Measurements from ENCODE around the gene NFASC. TPM values are rescaled to one million over a fixed set of nuclear protein-coding genes. Genes with fewer than 3 reads are reported as not detected.

The NFASC gene
- total and polyA plus RNA-seq, 4 donors, result 0.23 to 5.4 (median 1.9) TPM

- H3K4me3 ChIP-seq (ENCODE audit: low read depth in 1 of 3, low read length in 3 of 3), result no peak overlapping the region
- TF ChIP-seq NR2F2 (IDR thresholded peaks at IDR 0.05) (no peak), SP1 (IDR thresholded peaks at IDR 0.05) (no peak), CTCF (IDR thresholded peaks at IDR 0.05; ENCODE audit: low read depth, low read length, missing input control) (no peak), RAD21 (IDR thresholded peaks at IDR 0.05) (no peak), GABPA (IDR thresholded peaks at IDR 0.05 in 1 of 2, conservative IDR thresholded peaks at IDR 0.05 in 1 of 2) (no peak), MAX (IDR thresholded peaks at IDR 0.05) (no peak), REST (IDR thresholded peaks at IDR 0.05) (no peak), TAF1 (conservative IDR thresholded peaks at IDR 0.05) (no peak)
- H3K9ac ChIP-seq (ENCODE audit: low read depth in 1 of 2, low read length in 2 of 2), result no peak overlapping the region
- no peaks in the 10 kb centered on the region for H3K27me3 ChIP-seq (ENCODE audit: control insufficient read depth in 4 of 4, insufficient read depth in 4 of 4, low read length in 3 of 4)
- H3K36me3 ChIP-seq (ENCODE audit: control insufficient read depth in 4 of 4, insufficient read depth in 3 of 4, low read depth in 1 of 4, low read length in 3 of 4), result no peaks in the 10 kb centered on the region
- no peaks in the 10 kb centered on the region for H3K9me3 ChIP-seq (ENCODE audit: control insufficient read depth in 4 of 4, low read length in 3 of 4)
- H3K27ac ChIP-seq (ENCODE audit: low read depth in 1 of 2, low read length in 2 of 2), result no peak overlapping the region
- peaks cover 10 to 19% (median 14%) of the 10 kb centered on the region in 4 donors for H3K4me1 ChIP-seq (ENCODE audit: control insufficient read depth in 4 of 4, insufficient read depth in 4 of 4, low read length in 3 of 4)
- DNase-seq (ENCODE audit: low spot score), result no peak
- 43% methylated on average over 5 of the region's 5 CpGs for WGBS
Observed at GRCh38 chr1:204878621-204879234, 8.1 kb downstream of the NFASC start.

- TF ChIP-seq RXRA (IDR thresholded peaks at IDR 0.05) (no peak), TAF1 (conservative IDR thresholded peaks at IDR 0.05) (no peak), SP1 (IDR thresholded peaks at IDR 0.05) (peak; percentile 12)
- no peak overlapping the region for H3K27ac ChIP-seq (ENCODE audit: low read depth in 1 of 2, low read length in 2 of 2)
- H3K9me3 ChIP-seq (ENCODE audit: control insufficient read depth in 4 of 4, low read length in 3 of 4), result no peaks in the 10 kb centered on the region
- no peaks in the 10 kb centered on the region for H3K36me3 ChIP-seq (ENCODE audit: control insufficient read depth in 4 of 4, insufficient read depth in 3 of 4, low read depth in 1 of 4, low read length in 3 of 4)
- peaks cover 11 to 24% (median 20%) of the 10 kb centered on the region in 4 donors for H3K4me1 ChIP-seq (ENCODE audit: control insufficient read depth in 4 of 4, insufficient read depth in 4 of 4, low read length in 3 of 4)
- no peak overlapping the region for H3K9ac ChIP-seq (ENCODE audit: low read depth in 1 of 2, low read length in 2 of 2)
- H3K4me3 ChIP-seq (ENCODE audit: low read depth in 1 of 3, low read length in 3 of 3), result no peak overlapping the region
- WGBS, result 73% methylated on average over 3 of the region's 3 CpGs
- DNase-seq (ENCODE audit: low spot score), result no peak
- no peaks in the 10 kb centered on the region for H3K27me3 ChIP-seq (ENCODE audit: control insufficient read depth in 4 of 4, insufficient read depth in 4 of 4, low read length in 3 of 4)
Observed at GRCh38 chr1:204879351-204879750, 8.7 kb downstream of the NFASC start.

- Histone ChIP-seq H3K36me3 (ENCODE audit: control insufficient read depth in 4 of 4, insufficient read depth in 3 of 4, low read depth in 1 of 4, low read length in 3 of 4) (no peaks in the 10 kb centered on the region), H3K4me3 (ENCODE audit: low read depth in 1 of 3, low read length in 3 of 3) (no peak overlapping the region), H3K9ac (ENCODE audit: low read depth in 1 of 2, low read length in 2 of 2) (no peak overlapping the region), H3K27me3 (ENCODE audit: control insufficient read depth in 4 of 4, insufficient read depth in 4 of 4, low read length in 3 of 4) (no peaks in the 10 kb centered on the region), H3K27ac (ENCODE audit: low read depth in 1 of 2, low read length in 2 of 2) (no peak overlapping the region), H3K9me3 (ENCODE audit: control insufficient read depth in 4 of 4, low read length in 3 of 4) (no peaks in the 10 kb centered on the region), H3K4me1 (ENCODE audit: control insufficient read depth in 4 of 4, insufficient read depth in 4 of 4, low read length in 3 of 4) (peaks cover 11 to 39% (median 32%) of the 10 kb centered on the region in 4 donors)
- DNase-seq (ENCODE audit: low spot score), result no peak
- 96% methylated on average over 7 of the region's 7 CpGs for WGBS
- TF ChIP-seq TAF1 (conservative IDR thresholded peaks at IDR 0.05) (no peak), HNF4G (IDR thresholded peaks at IDR 0.05) (no peak), GABPA (IDR thresholded peaks at IDR 0.05 in 1 of 2, conservative IDR thresholded peaks at IDR 0.05 in 1 of 2) (no peak), SP1 (IDR thresholded peaks at IDR 0.05) (no peak), FOXA2 (IDR thresholded peaks at IDR 0.05) (no peak), REST (IDR thresholded peaks at IDR 0.05) (no peak), HNF4A (conservative IDR thresholded peaks at IDR 0.05) (no peak), ZBTB33 (IDR thresholded peaks at IDR 0.05) (no peak), RXRA (IDR thresholded peaks at IDR 0.05) (no peak)
Observed at GRCh38 chr1:204880906-204881305, 10.2 kb downstream of the NFASC start.
